ENCODE data around the gene IL23A.
"Not testable (repeated sequence)": the region's sequence is repeated elsewhere in the genome, so short reads cannot be mapped to it uniquely, and the experiment has no call there.

Gene IL23A

GRCh38 chr12:56338308-56339157 is at the start of gene IL23A:
Gene IL23A, plus strand, starts transcription at chr12:56338884. Its CDS starts 161 bp downstream, at chr12:56339045.
- H3K4me3 ChIP-seq (ENCODE audit: low read depth, low read length) = no peak within 1 kb of the TSS

- no peak overlapping the region for H3K4me3 ChIP-seq (ENCODE audit: low read depth, low read length)
These were observed 44.9 kb upstream of the IL23A start for GRCh38 chr12:56293795-56294194.

GRCh38 chr12:56296295-56296694 is 42.4 kb upstream of the IL23A start:
- H3K4me3 ChIP-seq (ENCODE audit: low read depth, low read length) = no peak overlapping the region

- H3K4me3 ChIP-seq (ENCODE audit: low read depth, low read length) = no peak overlapping the region
These were observed 41.3 kb upstream of the IL23A start for GRCh38 chr12:56297400-56297799.

- no peak overlapping the region for H3K4me3 ChIP-seq (ENCODE audit: low read depth, low read length)
These were observed 39.9 kb upstream of the IL23A start for GRCh38 chr12:56298828-56299227.

- peak overlapping the region; percentile 62 for H3K4me3 ChIP-seq (ENCODE audit: low read depth, low read length)
These were observed 39.3 kb upstream of the IL23A start for GRCh38 chr12:56299308-56299852.

- H3K4me3 ChIP-seq (ENCODE audit: low read depth, low read length) = peak within 1 kb of the TSS; percentile 62
These were observed 38.6 kb upstream of the IL23A start, which contains the start of gene CS for GRCh38 chr12:56299853-56300643. Gene CS, minus strand, starts transcription at chr12:56300330. Its CDS starts 129 bp downstream, at chr12:56300201.

GRCh38 chr12:56300644-56301464 is 37.8 kb upstream of the IL23A start:
- peak overlapping the region; percentile 29 for H3K4me3 ChIP-seq (ENCODE audit: low read depth, low read length)

- no peak overlapping the region for H3K4me3 ChIP-seq (ENCODE audit: low read depth, low read length)
These were observed 34.4 kb upstream of the IL23A start for GRCh38 chr12:56304276-56304675.

GRCh38 chr12:56304872-56305590 is 33.7 kb upstream of the IL23A start:
- H3K4me3 ChIP-seq (ENCODE audit: low read depth, low read length) = no peak overlapping the region

- H3K4me3 ChIP-seq (ENCODE audit: low read depth, low read length) = no peak overlapping the region
These were observed 31.3 kb upstream of the IL23A start for GRCh38 chr12:56307221-56307965.

- H3K4me3 ChIP-seq (ENCODE audit: low read depth, low read length) = no peak overlapping the region
These were observed 30.0 kb upstream of the IL23A start for GRCh38 chr12:56308714-56309113.

GRCh38 chr12:56311003-56311402 is 27.7 kb upstream of the IL23A start:
- H3K4me3 ChIP-seq (ENCODE audit: low read depth, low read length) = no peak overlapping the region

GRCh38 chr12:56315249-56315621 is 23.4 kb upstream of the IL23A start:
- peak overlapping the region; percentile 100 for H3K4me3 ChIP-seq (ENCODE audit: low read depth, low read length)

- H3K4me3 ChIP-seq (ENCODE audit: low read depth, low read length) = peak within 1 kb of the TSS; percentile 100
These were observed 22.8 kb upstream of the IL23A start, which contains the start of gene CNPY2 for GRCh38 chr12:56315622-56316473. Gene CNPY2, minus strand, starts transcription at chr12:56315988. Its CDS starts 771 bp downstream, at chr12:56315217.

- no peak overlapping the region for H3K4me3 ChIP-seq (ENCODE audit: low read depth, low read length)
These were observed 21.0 kb upstream of the IL23A start for GRCh38 chr12:56317675-56318074.

GRCh38 chr12:56321027-56321426 is 17.7 kb upstream of the IL23A start:
- H3K4me3 ChIP-seq (ENCODE audit: low read depth, low read length) = no peak overlapping the region

- not testable (repeated sequence) for H3K4me3 ChIP-seq (ENCODE audit: low read depth, low read length)
These were observed 17.1 kb upstream of the IL23A start for GRCh38 chr12:56321610-56322009.
